HG03064 (cell line): ENCODE measurements around the gene JPH2.
"Not testable (repeated sequence)": the region's sequence is repeated elsewhere in the genome, so short reads cannot be mapped to it uniquely, and the experiment has no call there.

ENCODE experiments used
- ATAC-seq: cut with Tn5 transposase; IDR thresholded peaks from one replicate; pipeline ENCODE4 v1.9.1; 2021; ENCODE audit warnings: low read depth; ENCODE audit not compliant: unreplicated experiment

The JPH2 gene

DNA sequence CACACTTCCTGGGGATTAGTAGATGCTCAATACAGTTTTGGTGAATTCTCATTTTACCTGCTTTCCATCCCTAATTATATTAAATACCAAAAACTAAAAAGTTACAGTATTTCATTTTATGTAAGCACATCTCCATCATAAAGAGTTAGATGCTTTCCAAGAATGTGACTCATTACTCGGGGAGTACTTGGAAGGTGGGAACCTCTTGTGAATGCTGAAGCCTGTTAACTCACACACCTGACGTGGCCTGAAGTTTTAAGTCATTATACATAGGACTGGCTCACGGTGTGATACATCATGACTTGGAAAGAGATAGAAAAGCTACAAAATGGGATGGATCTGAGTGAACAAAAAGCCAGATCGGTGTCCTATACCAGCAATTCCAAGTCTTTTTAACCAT lies 25.8 kb upstream of the JPH2 start:
- no peak for ATAC-seq

DNA sequence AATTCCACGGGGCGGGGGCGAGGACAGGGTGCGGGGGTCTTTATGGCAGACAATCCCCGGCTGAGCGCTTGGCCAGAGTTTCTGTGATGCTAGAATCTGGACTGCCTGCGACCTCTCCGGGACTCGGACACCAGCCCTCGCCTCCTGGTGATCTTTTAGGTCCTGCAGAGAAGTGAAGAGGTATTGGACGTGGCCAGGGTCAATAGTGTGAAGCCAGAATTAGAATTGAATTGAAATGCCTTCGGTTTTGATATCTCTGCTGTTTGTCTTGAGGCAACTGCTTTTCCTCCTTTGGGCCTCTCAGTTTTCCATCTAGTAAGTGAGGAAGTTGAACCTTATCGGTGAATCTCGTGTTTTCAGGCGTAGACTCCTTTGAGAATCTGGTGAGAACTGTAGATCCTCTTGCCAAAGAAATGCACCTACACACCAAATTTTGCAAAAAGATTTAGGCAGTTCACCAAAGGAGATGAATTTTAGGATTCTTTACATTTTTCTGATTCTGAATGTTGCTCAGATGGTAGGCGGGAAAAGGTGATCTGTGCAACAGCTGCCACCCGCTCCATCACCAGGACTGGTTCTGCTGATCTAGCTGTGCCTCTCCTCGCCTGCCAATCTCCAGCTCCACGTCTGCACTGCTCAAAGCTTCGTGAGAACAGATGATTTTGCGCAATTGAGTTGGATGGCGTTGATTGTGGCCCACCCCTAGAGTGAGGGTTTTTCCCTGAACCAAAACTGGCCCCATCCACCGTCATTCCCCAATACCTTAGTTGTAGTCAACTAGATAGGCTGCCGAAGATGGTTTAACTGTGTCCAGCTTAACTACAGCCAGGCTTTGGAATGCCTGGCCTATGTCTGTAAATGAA lies 24.4 kb upstream of the JPH2 start:
- peak; percentile 19 for ATAC-seq

DNA sequence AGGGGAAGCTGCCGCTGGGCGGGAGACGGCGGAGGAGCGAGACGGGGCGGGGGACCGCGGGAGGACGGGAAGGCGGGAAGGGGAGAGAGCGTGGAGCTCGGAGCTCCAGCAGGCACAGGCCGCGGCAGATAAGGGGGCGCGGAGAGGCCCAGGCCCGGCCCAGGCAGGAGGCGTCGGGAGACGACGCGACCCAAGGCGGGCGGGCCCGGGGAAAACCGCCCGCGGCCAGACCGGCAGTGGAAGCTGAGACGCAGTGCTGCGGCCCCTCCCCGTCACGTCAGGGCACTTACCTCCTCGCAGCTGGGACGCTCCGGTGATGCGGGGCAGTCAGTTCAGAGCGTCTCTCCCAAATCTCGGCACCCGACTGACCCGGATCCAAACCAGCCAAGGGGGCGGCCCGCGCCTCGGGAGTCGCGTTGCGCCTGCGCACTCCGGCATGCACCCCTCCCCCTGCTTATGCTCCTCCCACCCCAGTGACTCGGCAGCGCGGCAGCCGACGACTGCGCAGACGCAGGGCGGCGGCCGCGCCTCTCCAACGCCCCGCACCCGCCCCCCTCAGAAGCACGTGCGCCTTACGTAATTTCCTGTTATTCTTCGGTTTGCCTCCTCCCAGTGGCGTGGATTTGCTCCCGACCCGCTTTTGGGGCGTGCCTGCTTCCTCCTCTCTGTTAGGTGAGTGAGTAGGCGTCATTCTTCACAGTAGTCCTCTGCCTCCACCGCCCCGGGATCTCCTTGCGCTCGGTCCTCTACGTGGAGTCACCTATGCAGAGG lies 23.6 kb upstream of the JPH2 start, which contains the start of gene OSER1:
TSS of gene OSER1 (minus strand) at position 366 of the 771 bp plus-strand sequence. CDS start 3,814 bp downstream, outside the sequence.
- ATAC-seq, result peak; percentile 86

DNA sequence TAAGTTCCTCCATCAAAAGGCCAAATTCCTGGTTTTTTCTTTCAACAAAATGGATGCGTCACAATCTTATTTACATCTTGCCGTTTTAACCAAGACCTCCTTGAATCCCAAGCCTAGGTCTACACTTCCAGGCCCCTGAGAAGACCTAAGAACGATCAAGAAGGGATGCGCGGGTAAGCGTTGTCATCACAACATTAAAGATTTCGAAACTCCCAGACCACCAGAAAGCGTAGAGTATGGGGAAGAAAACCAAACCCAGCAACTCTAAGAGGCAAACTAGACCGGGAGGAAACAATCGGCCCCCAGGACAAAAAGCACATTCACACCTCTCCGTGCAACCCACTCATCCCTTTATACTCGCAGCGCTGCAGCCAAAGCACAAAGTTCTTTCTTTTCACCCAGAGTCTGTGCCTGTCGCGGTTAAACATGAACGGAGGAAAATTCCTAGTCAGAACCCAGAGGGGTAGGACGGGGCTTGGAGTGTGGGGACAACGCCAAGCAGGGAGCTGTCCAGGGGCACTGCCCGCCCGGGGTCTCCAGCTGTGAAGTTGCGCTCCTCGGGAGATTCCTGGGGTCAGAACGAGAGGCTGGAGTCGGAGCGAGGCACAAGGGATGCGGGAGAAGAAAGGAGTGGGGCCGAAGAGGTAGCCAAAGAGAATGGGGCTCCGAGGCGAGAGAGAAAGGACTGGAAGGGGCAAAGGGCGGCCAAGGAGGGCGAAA lies 22.9 kb upstream of the JPH2 start:
- ATAC-seq, result no peak

DNA sequence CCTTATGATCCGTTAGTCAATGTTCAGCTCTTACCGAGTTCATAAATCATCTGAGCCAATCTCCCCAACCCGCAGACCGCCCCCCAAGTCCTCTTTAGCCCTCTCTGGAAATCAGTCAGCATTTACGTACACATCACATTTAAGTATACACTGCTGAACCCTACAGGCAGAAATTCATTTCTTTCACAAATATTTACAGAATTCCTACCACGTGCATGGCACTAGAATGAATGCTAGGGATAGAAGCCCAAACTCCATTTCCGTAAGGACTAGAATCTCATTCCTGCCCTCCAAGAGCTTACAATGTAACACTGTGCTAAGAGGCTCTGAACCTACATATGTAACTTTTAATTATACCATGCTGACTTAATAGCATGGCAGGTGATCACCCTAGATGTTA lies 21.8 kb upstream of the JPH2 start:
- no peak for ATAC-seq

DNA sequence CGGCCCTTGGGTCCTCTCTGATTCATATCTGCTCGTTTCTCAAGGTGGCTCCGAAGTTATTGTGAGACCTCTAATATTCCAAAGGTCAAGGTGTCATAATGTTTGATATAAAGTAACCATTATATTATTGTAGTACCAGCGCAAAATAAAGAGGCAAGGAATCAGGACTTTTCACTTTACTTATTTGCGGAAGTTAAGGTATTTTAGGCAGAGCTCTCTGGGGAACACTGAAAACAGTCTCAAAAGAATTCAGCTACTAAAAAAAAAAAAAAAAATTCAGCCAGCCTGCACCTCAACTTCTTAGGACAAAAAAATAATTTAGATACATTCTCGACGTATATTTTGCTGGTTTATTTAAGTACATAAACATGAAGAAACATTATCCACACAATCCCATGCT lies 21.2 kb upstream of the JPH2 start:
- ATAC-seq, result no peak

DNA sequence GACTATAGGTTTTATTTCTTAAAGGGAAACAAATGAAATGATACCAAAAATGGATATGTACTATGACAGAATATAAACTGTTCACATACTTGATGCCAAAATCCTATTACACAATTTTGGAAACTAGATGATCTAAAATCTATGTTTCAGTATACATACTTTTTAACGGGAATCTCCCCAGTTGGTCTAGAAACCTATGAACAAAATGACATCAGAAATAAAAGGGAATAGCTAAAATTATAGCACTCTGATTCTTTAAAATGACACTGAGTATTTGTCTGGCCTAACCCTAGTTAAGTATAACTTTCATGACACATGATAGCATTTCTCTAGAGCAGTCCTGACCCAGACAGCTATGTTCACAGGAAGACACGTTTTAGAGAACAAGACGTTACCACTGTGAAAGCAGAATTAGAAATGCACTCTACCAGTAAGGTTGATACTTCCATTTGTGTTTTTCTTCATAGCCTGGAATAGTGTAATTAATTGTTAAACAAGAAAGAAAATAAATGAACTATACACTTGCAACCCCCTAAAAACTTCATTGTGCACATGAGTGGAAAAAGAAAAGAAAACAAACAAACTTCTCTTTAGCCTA lies 20.2 kb upstream of the JPH2 start:
- no peak for ATAC-seq

DNA sequence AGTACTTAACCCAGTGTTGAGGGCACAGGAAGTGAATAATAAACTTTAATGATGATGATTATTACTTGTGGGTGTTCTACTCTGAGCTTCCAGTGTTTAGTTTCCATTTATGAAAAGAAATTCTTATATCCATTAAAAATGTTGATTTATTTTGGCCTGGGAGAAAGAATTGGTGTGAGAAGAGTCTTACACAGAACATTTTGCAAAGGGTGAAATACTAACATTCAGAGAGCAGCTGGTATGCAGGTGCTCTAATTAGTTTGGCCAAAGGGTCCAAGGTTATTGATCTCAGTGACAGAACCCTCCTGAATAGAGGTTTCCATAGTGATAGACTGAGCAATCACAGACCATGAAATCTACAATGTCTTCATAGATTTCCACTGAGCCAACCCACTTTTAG lies 19.1 kb upstream of the JPH2 start:
- no peak for ATAC-seq

DNA sequence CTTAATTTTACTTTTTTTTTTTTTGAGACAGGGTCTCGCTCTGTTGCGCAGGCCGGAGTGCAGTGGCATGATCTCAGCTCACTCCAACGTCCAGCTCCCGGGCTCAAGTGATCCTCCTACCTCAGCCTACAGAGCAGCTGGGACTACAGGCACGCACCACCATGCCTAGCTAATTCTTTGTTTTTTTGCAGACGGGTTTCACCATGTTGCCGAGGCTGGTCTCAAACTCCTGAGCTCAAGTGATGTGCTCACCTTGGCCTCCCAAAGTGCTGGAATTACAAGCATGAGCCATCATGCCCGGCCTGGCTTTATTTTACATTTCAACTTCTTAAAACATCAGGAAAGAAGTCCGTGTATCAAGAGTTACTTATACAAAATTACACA lies 17.8 kb upstream of the JPH2 start:
- ATAC-seq, result no peak

DNA sequence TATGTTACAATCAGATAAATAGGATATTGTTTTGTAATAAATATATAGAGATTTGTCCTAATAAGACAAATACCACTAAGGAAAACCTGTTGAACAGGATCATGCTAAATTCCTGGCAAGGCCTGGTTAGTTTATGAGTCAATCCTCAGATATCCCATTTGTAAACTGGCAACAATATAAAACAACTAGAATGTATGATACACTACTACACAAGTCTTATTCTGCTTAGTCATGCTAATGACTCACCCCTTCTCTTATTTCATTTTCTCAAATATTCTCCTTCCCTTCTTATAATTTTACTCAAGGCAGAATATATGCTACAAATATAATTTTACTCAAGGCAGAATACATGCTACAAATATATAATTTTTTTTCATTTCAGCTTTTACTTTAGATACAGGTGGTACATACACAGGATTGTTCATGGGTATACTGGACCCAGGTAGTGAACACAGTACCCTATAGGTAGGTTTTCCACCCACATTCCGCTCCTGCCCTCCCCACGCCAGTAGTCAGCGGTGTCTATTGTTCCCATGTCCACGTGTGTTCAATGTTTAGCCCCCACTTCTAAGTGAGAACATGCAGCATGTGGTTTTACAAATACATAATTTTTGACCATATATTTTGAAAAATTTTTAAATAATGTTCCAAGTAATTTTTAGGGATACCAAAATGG lies 17.3 kb upstream of the JPH2 start:
- ATAC-seq, result no peak

DNA sequence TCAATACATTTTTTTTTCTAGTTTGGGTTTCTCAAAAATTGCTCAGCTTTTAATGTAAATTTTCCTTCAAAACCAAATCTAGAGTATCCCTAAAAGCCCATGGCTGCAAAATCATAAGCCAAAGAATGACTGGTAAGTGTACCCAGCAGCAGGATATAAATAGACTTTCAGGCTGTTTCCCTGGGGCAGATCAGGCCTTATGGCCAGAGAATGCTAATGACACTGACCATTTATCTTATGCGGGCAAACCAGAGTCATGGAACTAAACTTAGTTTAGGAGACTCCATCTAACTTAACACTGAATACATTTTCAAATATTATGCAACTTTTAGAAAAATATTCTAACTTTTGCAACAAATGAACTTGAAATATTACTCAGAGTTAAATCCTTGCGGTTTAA lies 16.2 kb upstream of the JPH2 start:
- no peak for ATAC-seq

DNA sequence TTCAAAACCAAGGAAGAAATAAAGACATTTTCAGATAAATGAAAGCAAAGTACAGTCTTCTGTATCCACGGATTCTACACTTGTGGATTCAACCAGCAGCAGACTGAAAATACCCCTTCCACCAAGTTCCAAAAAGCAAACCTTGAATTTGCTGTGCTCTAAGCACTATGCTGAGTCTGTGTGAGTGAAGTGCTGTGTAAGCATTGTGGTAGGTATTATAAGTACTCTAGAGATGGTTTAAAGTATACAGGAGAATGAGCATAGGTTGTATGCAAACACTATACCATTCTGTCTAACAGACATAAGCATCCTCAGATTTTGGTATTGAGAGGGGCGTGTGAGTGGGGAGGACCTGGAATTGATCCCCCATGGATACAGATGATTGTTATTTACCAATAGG lies 14.0 kb upstream of the JPH2 start:
- ATAC-seq, result no peak

DNA sequence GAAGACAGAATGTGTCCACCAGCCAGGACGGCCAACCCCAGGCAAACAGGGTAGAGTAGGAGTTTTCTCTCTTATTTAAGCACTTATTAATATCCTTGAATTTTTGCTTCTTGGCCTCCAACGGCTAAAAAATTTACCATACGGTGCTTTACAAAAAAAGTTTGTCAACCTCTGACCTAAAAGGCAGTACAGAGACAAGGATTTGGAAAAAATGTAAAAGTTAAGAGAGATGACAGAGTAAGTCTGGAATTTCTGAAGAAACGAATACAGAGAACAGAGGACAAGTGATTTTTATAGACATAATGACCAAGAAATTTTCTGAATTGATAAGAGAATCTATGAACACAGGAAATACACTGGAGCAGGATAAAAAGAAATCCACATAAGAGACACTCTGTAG lies 13.4 kb upstream of the JPH2 start:
- no peak for ATAC-seq

DNA sequence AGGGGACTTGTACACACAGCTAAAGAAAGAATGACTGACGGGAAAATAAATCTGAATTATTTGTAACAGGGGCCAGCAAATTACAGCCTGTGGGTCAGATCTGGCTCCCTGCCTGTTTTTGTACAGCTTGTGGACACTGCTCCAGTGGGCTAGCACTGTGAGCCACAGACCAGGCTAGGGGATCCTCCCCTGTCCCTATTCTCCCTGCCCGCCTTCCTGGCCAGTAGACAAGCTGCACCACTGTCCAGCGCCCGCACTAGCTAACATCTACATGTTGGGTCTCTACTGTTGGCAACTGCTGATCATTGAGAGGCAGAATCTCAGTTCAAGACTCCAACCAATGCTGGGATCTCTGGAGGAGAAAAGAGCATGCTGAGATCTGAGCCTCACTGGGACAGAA lies 12.9 kb upstream of the JPH2 start:
- no peak for ATAC-seq

DNA sequence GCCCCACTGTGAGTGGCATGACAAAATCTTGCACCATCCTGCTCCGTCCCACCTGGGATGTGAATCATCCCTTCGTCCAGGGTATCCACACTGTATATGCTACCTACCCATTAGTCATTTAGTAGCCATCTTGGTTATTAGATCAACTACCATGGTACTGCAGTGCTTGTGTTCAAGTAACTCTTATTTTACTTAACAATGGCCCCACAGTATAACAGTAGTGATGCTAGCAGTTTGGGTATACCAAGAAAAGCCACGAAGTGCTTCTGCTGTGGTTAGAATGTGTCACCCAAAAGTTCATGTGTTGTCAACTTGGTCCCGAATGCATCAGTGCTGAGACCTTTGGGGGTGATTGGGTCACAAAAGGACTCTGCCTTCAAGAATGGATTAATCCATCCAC lies 11.9 kb upstream of the JPH2 start:
- ATAC-seq, result no peak

DNA sequence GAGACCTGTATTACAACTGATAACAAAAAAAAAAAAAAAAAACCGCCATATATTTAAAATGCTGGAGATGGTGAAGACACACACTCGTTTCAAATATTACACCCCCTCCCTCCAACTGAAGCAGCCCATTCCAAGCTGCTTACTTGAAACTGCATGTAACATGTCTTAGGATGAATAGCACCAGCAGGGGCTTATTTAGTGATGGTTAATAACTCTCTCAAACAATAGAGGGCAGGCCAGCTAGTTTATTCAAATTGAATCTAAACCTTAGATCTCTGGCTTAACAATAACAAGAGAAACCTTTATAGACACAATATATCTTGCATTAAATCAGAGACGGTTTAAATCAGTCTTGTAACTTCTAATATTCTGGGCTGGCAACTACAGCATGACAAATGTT lies 9.3 kb upstream of the JPH2 start:
- ATAC-seq, result no peak

DNA sequence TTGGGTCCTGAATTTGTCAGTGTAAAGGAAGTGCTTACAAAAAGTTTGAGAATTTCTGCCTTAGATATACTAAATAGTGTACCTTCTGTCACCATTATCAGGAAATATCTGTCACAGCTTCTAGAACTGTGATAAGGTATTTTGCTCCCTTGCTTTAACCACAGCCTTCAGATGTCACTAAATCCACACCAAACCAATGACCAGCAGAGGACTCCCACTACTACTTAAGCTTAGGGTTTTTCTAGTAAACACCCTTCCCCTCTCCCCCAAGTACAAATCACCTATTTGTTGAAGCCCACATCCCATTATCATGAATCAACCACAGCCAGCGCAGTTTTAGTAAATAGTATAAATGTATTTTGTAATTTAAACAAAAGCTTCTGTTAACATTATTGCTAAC lies 8.6 kb upstream of the JPH2 start:
- ATAC-seq, result no peak

DNA sequence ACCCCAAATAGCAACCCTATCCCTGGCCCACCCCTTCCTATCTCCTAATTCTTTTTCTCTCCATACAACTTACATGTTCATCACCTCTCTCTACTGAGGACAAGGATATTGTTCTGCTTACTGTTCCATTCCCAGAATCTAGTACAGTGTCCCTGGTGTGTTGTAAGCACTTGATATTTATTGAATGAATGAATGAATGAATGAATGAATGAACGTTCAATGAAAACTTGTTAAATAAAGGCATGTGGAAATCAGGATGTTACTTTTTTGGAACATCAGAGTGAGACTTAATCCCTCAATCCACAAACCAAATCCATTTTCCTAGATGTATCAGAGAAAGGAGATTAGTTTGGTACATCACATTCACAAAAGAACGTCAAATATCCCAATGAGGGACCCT lies 6.8 kb upstream of the JPH2 start:
- no peak for ATAC-seq

DNA sequence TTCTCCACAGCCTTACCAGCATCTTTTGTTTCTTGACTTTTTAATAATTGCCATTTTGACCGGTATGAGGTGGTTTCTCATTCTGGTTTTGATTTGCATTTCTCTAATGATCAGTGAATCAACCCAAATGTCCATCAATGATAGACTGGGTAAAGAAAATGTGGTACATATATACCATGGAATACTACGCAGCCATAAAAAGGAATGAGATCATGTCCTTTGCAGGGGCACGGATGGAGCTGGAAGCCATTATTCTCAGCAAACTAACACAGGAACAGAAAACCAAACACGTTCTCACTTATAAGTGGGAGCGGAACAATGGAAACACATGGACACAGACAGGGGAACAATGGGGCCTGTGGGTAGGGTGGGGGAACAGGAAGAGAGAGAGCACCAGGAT lies 4.7 kb upstream of the JPH2 start:
- not testable (repeated sequence) for ATAC-seq

DNA sequence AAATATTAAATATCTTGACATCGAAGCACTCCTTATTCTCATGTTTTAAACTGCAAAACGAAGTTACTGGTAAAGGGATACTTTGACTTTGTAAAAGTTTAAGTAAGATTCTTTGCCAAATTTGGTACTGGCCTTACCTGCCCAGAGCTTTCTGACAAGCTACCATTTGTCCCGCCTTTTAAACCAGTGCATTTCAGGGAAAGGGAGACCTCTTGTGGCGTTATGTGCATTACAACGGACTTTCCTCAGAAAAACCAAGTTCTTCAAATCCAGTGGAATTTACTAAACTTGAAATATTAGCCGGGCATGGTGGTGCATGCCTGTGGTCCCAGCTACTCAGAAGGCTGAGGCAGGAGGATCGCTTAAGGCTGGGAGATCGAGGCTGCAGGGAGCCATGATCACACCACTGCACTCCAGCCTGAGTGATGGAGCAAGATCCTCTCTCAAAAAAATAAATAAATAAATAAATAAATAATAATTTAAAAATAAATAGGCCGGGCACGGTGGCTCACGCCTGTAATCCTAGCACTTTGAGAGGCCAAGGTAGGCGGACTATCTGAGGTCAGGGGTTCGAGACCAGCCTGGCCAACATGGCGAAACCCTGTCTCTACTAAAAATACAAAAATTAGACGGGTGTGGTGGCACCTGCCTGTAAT lies 3.3 kb upstream of the JPH2 start:
- ATAC-seq, result not testable (repeated sequence)
